HepG2 (cell line): ENCODE measurements around the gene PPCS. TPM values are rescaled to one million over a fixed set of nuclear protein-coding genes. Genes with fewer than 3 reads are reported as not detected.

Experiments used
- ATAC-seq: fragments of 200-7000 bp; cut with Tn5 transposase; 3 replicates; pipeline ENCODE4 v1.9.1; 2020; ENCODE audit warnings: mild to moderate bottlenecking, moderate library complexity
- BruUV-seq: library from RNA; stranded (reverse); fragments of 400-500 nt; replicated peaks from 2 replicates; lab custom pipeline; 2021; lab: Mats Ljungman, UMichigan
- CTCF ChIA-PET: fragments of 300-600 bp; formaldehyde crosslinking; extraction: SDS; loops from one replicate; lab custom pipeline; 2021; ENCODE audit warnings: low total read pairs, inconsistent platforms, low intra/inter-chr PET ratio; lab: Yijun Ruan, JAX
- POLR2A ChIA-PET: fragments of 350-600 bp; sonication (Branson Sonifier 250); formaldehyde crosslinking; loops from one replicate; lab custom pipeline; 2020; ENCODE audit warnings: antibody characterized with exemption, inconsistent platforms; lab: Yijun Ruan, JAX
- DNase-seq: peaks from one replicate; pipeline ENCODE4 v3.0.0-alpha.2; 2015; ENCODE audit warnings: low spot score
- FAIRE-seq: peaks from 3 replicates; lab custom pipeline; 2011; peaks lifted over from hg19 to GRCh38; lab: Jason Lieb, UNC
- H2AFZ ChIP-seq: one replicate; pipeline ENCODE4 v1.6.1; 2011; ENCODE audit warnings: low read length, inconsistent platforms
- H3K27ac ChIP-seq: fragments of 300-600 bp; 3 replicates; pipeline ENCODE4 v1.8.0; 2011; ENCODE audit warnings: mixed run types, mild to moderate bottlenecking, mixed read lengths, low read length, inconsistent platforms; ENCODE audit not compliant: insufficient read depth; ENCODE audit errors: extremely low read length
- H3K27me3 ChIP-seq, 2 experiments: fragments of 200-600 bp in 1 of 2; 2 replicates in 1 of 2; 3 replicates in 1 of 2; pipeline versions ENCODE4 v1.6.0 to v1.8.0; 2011; ENCODE audit warnings: low read length in 2 of 2, mild to moderate bottlenecking in 2 of 2, moderate library complexity in 2 of 2, inconsistent platforms in 1 of 2; ENCODE audit not compliant: insufficient read depth in 2 of 2, control insufficient read depth in 1 of 2
- H3K36me3 ChIP-seq, 2 experiments: fragments of 200-600 bp in 1 of 2; replicated peaks in 1 of 2; 2 replicates in 1 of 2; 3 replicates in 1 of 2; pipeline versions ENCODE4 v1.5.1 to v1.8.0; 2011; ENCODE audit warnings: low read length in 2 of 2, inconsistent platforms in 1 of 2; ENCODE audit not compliant: insufficient read depth in 2 of 2, control insufficient read depth in 1 of 2
- H3K4me1 ChIP-seq: 2 replicates; pipeline ENCODE4 v1.5.1; 2012; ENCODE audit warnings: low read length, inconsistent platforms; ENCODE audit not compliant: insufficient read depth
- H3K4me2 ChIP-seq: 2 replicates; pipeline ENCODE4 v1.6.0; 2011; ENCODE audit warnings: low read depth, low read length, inconsistent platforms
- H3K4me3 ChIP-seq, 3 experiments: fragments of 200-600 bp in 1 of 3; sonication (generic), shearing (Covaris generic) in 1 of 3; replicated peaks in 1 of 3; 2 replicates each; pipeline ENCODE4 v1.5.1; 2011 to 2016; ENCODE audit warnings: low read length in 3 of 3, inconsistent platforms in 2 of 3, low read depth in 2 of 3, mild to moderate bottlenecking in 2 of 3, control low read depth in 1 of 3, mixed read lengths in 1 of 3; ENCODE audit not compliant: insufficient read depth in 1 of 3
- H3K79me2 ChIP-seq: one replicate; pipeline ENCODE4 v1.6.1; 2011; ENCODE audit warnings: low read length, inconsistent platforms; ENCODE audit not compliant: insufficient read depth
- H3K9ac ChIP-seq: 2 replicates; pipeline ENCODE4 v1.6.0; 2011; ENCODE audit warnings: mild to moderate bottlenecking, low read depth, low read length, inconsistent platforms; ENCODE audit not compliant: insufficient read depth
- H3K9me3 ChIP-seq: 2 replicates; pipeline ENCODE4 v1.5.1; 2012; ENCODE audit warnings: mild to moderate bottlenecking, low read length
- H4K20me1 ChIP-seq: 2 replicates; pipeline ENCODE4 v1.6.0; 2011; ENCODE audit warnings: inconsistent platforms, mild to moderate bottlenecking, low read length, moderate library complexity; ENCODE audit not compliant: insufficient read depth
- ATF7 ChIP-seq, 2 experiments: fragments of 450-650 bp in 1 of 2; sonication (generic) in 1 of 2; formaldehyde crosslinking in 1 of 2; IDR thresholded peaks; 2 replicates each; pipeline versions ENCODE4 v1.4.0 to v1.6.1; 2016 to 2020; ENCODE audit warnings: antibody characterized with exemption in 1 of 2, mild to moderate bottlenecking in 1 of 2, missing genetic modification reagents in 1 of 2
- HNRNPL ChIP-seq: fragments of 200-400 bp; formaldehyde crosslinking; IDR thresholded peaks from 2 replicates; pipeline ENCODE4 v1.6.1; 2017; ENCODE audit warnings: mild to moderate bottlenecking, low read depth, low read length
- MAX ChIP-seq: IDR thresholded peaks from 2 replicates; pipeline ENCODE4 v1.6.1; 2012; ENCODE audit warnings: inconsistent platforms
- PRDM4 ChIP-seq: sonication (generic); formaldehyde crosslinking; IDR thresholded peaks from 2 replicates; pipeline ENCODE4 v1.9.0; 2021; ENCODE audit warnings: missing genetic modification reagents, borderline replicate concordance
- ZMAT5 ChIP-seq: sonication (generic); formaldehyde crosslinking; IDR thresholded peaks from 2 replicates; pipeline ENCODE4 v1.5.0; 2020; ENCODE audit warnings: mild to moderate bottlenecking, low read depth, missing genetic modification reagents, borderline replicate concordance
- ZNF652 ChIP-seq: IDR thresholded peaks from 2 replicates; pipeline ENCODE4 v1.6.1; 2016; ENCODE audit warnings: low read depth, borderline replicate concordance
- WGBS: methylation state at CpG from one replicate; pipeline ENCODE4 v1.1.6; 2017; ENCODE audit warnings: low lambda C conversion rate; 5-methylcytosine and 5-hydroxymethylcytosine counted together
- in situ Hi-C: cut with HindIII; loops from 2 replicates; pipeline ENCODE4 v1.10.0; 2017; ENCODE audit warnings: low pct_unique_long_range_greater_than_20kb; ENCODE audit not compliant: extremely low pct_ligation_motif_present
- intact Hi-C: fragments of 100-400 bp; cut with micrococcal nuclease; formaldehyde crosslinking; loops from one replicate; pipeline ENCODE4 v1.10.0; 2022; ENCODE audit not compliant: unreplicated experiment
- polyA plus RNA-seq, 8 experiments: library from polyadenylated mRNA; depleted of rRNA in 3 of 8; stranded (reverse) in 7 of 8; unstranded in 1 of 8; fragments of >200 nt; fragmentation: Illumina TruSeq in 4 of 8; extraction: Trizol in 4 of 8; gene quantifications; 2 replicates each; pipeline versions ENCODE4 v1.2.1 to v1.2.3, GENCODE V29; 2011 to 2016; ENCODE audit warnings: low read depth in 4 of 8, missing spikeins in 1 of 8, mixed read lengths in 1 of 8; ENCODE audit not compliant: insufficient read depth in 1 of 8
- total RNA-seq, 5 experiments: library from RNA; depleted of rRNA; stranded (reverse); fragments of >200 nt; fragmentation: Illumina TruSeq; extraction: Trizol; gene quantifications; 2 replicates each; pipeline ENCODE4 v1.2.3, GENCODE V29; 2016; ENCODE audit warnings: low read depth in 1 of 5

The PPCS gene
- total and polyA plus RNA-seq, 2 of the 13 experiments (the other 11 are each of a cell fraction or from before 2014, with no cell fraction given) = 13.4 to 38.9 TPM

- Histone ChIP-seq H3K36me3 (no peaks in the 10 kb centered on the region), H3K9me3 (no peaks in the 10 kb centered on the region), H3K4me3 (no peak overlapping the region), H3K27ac (no peak overlapping the region), H3K4me1 (no peaks in the 10 kb centered on the region), H3K27me3 (no peaks in the 10 kb centered on the region), H3K9ac (no peak overlapping the region), H4K20me1 (no peaks in the 10 kb centered on the region), H2AFZ (no peak overlapping the region), H3K4me2 (no peak overlapping the region), H3K79me2 (no peaks in the 10 kb centered on the region)
- CTCF ChIA-PET = no interaction called here
- FAIRE-seq (no peak), ATAC-seq (peak; percentile 86), DNase-seq (peak; percentile 10)
- peak; percentile 67; the same call in 1 of the 2 replicates for TF ChIP-seq ZNF652 (CRISPR knock-in tag)
- TF ChIP-seq ZMAT5 = no peak
- POLR2A ChIA-PET = no interaction called here
- no TSS peak for BruUV-seq
- in situ Hi-C loops = no loop called here
- WGBS = 76% methylated on average over 4 of the region's 4 CpGs
- intact Hi-C loops = no loop called here
Observed at GRCh38 chr1:42479621-42480020, 23.3 kb downstream of the PPCS start.

- POLR2A ChIA-PET = no interaction called here
- WGBS = 100% methylated on average over 1 of the region's 1 CpG
- H3K4me2 ChIP-seq = no peak overlapping the region
Observed at GRCh38 chr1:42480921-42481320, 24.6 kb downstream of the PPCS start.

More at GRCh38 chr1:42480921-42481320, 24.6 kb downstream of the PPCS start:
- in situ Hi-C loops = no loop called here
- no TSS peak for BruUV-seq
- FAIRE-seq = no peak
- Histone ChIP-seq H3K27me3 (no peaks in the 10 kb centered on the region), H3K9ac (no peak overlapping the region), H2AFZ (no peak overlapping the region)
- intact Hi-C loops = no loop called here
- TF ChIP-seq PRDM4 = no peak
- TF ChIP-seq HNRNPL = no peak
- no peak for TF ChIP-seq MAX
- TF ChIP-seq ATF7 (IDR thresholded peaks at IDR 0.05) = peak; percentile 35
- TF ChIP-seq ATF7 (CRISPR knock-in tag; IDR thresholded peaks at IDR 0.05) = no peak
- TF ChIP-seq, all 625 proteins: peak for 1
- Histone ChIP-seq H3K27ac (no peak overlapping the region), H3K9me3 (no peaks in the 10 kb centered on the region), H3K36me3 (no peaks in the 10 kb centered on the region), H3K4me3 (no peak overlapping the region), H3K79me2 (no peaks in the 10 kb centered on the region), H4K20me1 (no peaks in the 10 kb centered on the region), H3K4me1 (no peaks in the 10 kb centered on the region)
- ATAC-seq (no peak), DNase-seq (no peak)
- CTCF ChIA-PET = no interaction called here
